Activated CD8-positive, alpha-beta memory T cell treated with anti-CD3 and anti-CD28 coated beads, Interleukin-2, amount 10 ng/mL, durations not matched to agents 7 days and 5 days (primary cell): ENCODE results near the gene MASTL. TPM values are rescaled to one million over a fixed set of nuclear protein-coding genes. Genes with fewer than 3 reads are reported as not detected.

Source experiments
- ATAC-seq: fragments of 150-1000 bp; cut with Tn5 transposase; one replicate; pipeline ENCODE4 v1.10.0; 2021; ENCODE audit warnings: moderate library complexity
- CTCF ChIA-PET: fragments of 350-600 bp; sonication (Branson Sonifier 250); formaldehyde crosslinking; loops from one replicate; lab custom pipeline; 2021; ENCODE audit warnings: antibody characterized with exemption; lab: Charles Lee
- DNase-seq: peaks from one replicate; pipeline ENCODE4 v3.0.0-alpha.2; 2020
- H3K27ac Mint-ChIP-seq: one replicate; pipeline ENCODE4 v1.8.0; 2021; ENCODE audit warnings: mild to moderate bottlenecking, mixed read lengths
- H3K27me3 Mint-ChIP-seq: one replicate; pipeline ENCODE4 v1.8.0; 2021; ENCODE audit warnings: mixed read lengths
- H3K36me3 Mint-ChIP-seq: one replicate; pipeline ENCODE4 v1.8.0; 2021; ENCODE audit warnings: mild to moderate bottlenecking, mixed read lengths
- H3K4me1 Mint-ChIP-seq: one replicate; pipeline ENCODE4 v1.8.0; 2021; ENCODE audit warnings: mixed read lengths
- H3K4me3 Mint-ChIP-seq: one replicate; pipeline ENCODE4 v1.8.0; 2021; ENCODE audit warnings: mild to moderate bottlenecking, moderate library complexity, mixed read lengths
- H3K9me3 Mint-ChIP-seq: one replicate; pipeline ENCODE4 v1.8.0; 2022; ENCODE audit warnings: low read depth, mixed read lengths
- total RNA-seq, 2 experiments: library from RNA; stranded (reverse); gene quantifications; one replicate each; pipeline ENCODE4 v1.2.3, GENCODE V29; 2021

The MASTL gene
- total RNA-seq, 2 experiments from 2014 or later = 40.9 to 49.2 TPM

DNA sequence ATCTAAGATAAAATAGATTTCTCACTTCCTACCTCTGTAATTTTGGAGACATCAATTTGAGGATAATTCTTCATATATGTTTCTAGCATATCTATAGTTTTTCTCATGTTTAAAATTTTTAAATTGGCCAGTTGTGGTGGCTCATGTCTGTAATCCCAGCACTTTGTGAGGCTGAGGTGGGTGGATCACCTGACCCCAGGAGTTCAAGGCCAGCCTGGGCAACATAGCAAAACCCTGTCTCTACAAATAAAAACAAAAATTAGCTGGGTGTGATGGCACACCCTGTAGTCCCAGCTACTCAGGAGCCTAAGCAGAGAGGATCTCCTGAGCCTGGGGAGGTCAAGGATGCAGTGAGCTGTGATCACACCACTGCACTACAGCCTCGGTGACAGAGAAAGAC, 80.6 kb downstream of the MASTL start:
- no peaks in the 10 kb centered on the region for H3K27me3 Mint-ChIP-seq
- no peak overlapping the region for H3K27ac Mint-ChIP-seq
- H3K9me3 Mint-ChIP-seq = no peaks in the 10 kb centered on the region
- no peak for ATAC-seq
- CTCF ChIA-PET = interaction anchor here (1.0 to 6.7 kb wide), 4 partner anchors 9 to 17 kb away, joined by 3 to 40 read pairs (median 4); no protein-coding TSS in a partner anchor
- H3K4me3 Mint-ChIP-seq = no peak overlapping the region
- DNase-seq = no peak
- H3K36me3 Mint-ChIP-seq = peaks cover 21% of the 10 kb centered on the region
- H3K4me1 Mint-ChIP-seq = peaks cover 14% of the 10 kb centered on the region

Other genes with a start within 250 kb of the MASTL start
- gene ANKRD26, start 54.9 kb upstream of the MASTL start, total RNA-seq = 10 to 100 TPM; 10.7 to 11.1 TPM
- gene YME1L1, start 968 bp upstream of the MASTL start, total RNA-seq = 100 to 1,000 TPM; 103 to 125 TPM
- 10 to 100 TPM; 24.2 to 24.5 TPM for gene ACBD5, start 85.4 kb downstream of the MASTL start, total RNA-seq